HG02870 (cell line): ENCODE results near the gene ADAMTS10.
"Not testable (repeated sequence)": the region's sequence is repeated elsewhere in the genome, so short reads cannot be mapped to it uniquely, and the experiment has no call there.

Experiments used
- ATAC-seq: cut with Tn5 transposase; IDR thresholded peaks from one replicate; pipeline ENCODE4 v1.9.1; 2021; ENCODE audit warnings: mild to moderate bottlenecking, moderate library complexity; ENCODE audit not compliant: unreplicated experiment

The ADAMTS10 gene

DNA sequence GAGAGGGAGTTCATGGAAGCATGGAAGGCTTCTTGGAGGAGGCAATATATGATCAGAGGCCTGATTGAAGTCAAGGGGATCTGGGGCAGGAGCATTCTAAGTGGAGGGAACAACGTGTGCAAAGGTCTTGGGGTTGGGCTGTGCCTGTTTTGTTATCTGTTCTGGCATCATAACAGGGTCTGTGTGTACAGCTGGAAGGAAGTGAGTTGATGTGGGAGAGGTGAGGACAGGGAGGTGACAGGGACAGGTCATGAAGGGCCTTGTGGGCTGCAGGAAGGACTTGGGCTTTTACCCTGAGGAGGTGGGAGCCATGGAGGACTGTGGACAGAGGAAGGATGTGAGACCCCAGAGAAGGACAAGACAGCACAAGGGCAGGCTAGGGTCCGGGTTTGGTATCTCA, 18.7 kb upstream of the ADAMTS10 start:
- no peak for ATAC-seq

DNA sequence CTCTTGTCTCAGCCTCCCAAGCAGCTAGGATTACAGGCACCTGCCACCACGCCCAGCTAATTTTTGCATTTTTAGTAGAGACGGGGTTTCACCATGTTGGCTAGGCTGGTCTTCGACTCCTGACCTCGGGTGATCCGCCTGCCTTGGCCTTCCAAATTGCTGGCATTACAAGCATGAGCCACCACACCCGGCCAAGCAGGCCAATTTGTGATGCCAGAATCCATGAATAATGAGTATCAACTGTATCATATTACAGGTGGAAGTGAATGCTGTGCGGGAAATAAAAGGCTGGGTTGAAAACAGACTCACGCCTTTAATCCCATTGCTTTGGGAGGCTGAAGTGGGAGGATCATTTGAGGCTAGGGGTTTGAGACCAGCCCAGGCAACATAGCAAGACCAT, 16.3 kb upstream of the ADAMTS10 start:
- ATAC-seq = no peak

DNA sequence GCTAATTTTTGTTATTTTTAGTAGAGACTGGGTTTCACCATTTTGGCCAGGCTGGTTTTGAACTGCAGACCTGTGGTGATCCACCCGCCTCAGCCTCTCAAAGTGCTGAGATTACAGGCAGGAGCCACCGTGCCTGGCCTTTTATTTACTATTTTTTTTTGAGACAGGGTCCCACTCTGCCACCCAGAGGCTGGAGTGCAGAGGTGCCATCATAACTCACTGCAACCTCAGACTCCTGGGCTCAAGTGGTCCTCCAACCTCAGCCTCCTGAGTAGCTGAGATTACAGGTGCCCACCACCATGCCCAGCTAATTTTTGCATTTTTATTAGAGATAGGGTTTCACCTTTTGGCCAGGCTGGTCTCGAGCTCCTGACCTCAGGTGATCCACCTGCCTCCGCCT, 12.4 kb upstream of the ADAMTS10 start:
- ATAC-seq = not testable (repeated sequence)

DNA sequence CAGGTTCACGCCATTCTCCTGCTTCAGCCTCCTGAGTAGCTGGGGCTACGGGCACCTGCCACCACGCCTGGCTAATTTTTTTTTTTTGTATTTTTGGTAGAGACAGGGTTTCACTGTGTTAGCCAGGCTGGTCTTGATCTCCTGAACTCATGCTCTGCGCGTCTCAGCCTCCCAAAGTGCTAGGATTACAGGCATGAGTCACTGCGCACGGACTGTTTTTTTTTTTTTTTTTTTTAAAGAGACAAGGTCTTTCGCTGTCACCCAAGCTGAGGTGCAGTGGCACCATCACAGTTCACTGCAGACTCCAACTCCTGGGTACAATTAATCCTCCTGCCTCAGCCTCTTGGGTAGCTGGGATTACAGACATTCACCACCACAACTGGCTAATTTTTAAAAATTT, 8.2 kb upstream of the ADAMTS10 start:
- no peak for ATAC-seq

DNA sequence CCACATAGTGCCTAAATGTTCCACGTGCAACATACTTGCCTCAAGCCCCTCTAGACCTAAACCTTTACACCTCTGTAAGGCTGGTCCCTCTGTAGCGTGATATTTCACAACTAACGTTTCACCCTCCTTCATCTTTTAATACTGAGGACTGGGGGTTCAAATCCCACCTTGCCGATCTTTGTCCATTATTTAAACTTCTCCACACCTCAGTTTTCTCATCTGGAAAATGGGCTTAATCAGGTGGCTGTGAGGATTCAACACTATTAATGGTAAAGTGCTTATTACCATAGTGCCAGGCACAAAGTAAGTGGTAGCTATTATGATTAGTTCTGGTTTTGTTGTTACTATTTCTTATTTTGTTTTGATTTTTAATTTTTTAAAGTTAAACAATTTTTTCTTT, 7.5 kb upstream of the ADAMTS10 start:
- ATAC-seq = no peak

DNA sequence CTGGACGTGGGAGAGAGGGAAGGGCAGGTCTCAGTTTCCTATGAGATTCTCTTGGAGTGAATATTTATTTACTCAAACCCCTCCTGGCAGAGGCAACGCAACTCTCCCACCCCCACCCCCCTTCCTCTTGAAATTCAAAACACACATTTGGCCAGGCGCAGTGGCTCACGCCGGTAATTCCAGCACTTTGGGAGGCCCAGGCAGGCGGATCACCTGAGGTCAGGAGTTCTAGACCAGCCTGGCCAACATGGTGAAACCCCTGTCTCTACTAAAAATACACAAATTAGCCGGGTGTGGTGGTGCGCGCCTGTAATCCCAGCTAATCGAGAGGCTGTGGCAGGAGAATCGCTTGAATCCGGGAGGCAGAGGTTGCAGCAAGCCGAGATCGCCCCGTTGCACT, 6.8 kb upstream of the ADAMTS10 start:
- ATAC-seq = not testable (repeated sequence)

DNA sequence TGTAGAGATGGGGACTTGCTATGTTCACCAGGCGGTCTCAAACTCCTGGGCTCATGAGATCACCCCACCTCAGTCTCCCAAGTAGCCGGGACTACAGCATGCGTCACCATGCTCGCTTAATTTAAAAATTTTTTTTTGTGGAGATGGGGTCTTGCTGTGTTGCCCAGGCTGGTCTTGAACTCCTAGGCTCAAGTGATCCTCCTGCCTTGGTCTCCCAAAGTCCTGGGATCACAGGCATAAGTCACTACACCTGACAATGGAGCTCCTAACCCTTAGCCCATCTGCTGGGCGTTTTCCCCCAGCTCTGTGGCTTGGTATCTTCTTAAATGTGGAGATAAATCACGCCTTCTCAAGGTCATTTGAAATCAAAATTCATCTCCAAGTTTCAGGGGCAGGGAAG, 6.3 kb upstream of the ADAMTS10 start:
- no peak for ATAC-seq

DNA sequence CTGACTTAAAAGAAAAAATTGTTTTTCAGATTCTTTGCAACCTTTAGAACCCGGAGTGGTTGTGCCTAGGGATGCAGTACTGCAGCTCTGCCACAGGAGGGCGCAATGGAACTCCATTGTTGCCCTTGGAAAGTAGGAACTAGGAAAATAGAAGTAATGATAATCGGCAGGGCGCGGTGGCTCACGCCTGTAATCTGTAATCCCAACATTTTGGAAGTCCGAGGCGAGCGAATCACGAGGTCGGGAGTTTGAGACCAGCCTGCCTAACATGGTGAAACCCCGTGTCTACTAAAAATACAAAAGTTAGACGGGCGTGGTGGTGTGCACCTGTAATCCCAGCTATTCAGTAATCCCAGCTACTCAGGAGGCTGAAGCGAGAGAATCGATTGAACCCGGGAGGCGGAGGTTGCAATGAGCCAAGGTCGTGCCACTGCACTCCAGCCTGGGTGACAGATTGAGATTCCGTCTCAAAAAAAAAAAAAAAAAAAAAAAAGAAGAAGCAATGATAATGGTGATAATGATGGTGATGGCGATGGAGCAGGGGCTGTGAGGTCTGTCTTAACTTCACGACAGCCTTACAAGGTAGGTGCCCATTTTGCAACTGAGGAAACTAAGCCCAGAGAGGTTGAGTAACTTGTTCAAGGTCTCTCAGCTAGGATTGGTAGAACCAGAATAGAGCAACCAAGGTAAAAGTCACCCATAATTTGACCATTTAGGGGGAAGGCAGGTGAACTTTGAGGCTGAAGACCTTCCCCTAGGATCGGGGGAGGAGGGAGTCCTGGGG, 5.5 kb upstream of the ADAMTS10 start:
- no peak for ATAC-seq

DNA sequence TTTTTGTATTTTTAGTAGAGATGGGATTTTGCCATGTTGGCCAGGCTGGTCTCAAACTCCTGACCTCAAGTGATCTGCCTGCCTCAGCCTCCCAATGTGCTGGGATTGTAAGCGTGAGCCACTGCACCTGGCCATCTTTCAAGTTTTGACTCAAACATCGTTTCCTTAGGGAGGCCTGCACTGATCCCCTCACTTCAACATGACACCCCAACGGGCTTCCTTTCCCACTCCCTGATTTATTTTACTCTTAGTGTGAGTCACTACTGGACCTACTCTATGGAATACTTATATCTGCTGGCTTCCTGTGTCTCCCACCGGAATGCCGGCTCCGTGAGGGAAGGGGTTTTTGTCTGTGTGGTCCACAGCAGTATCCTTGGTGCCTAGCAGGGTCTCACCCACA, 4.5 kb upstream of the ADAMTS10 start:
- ATAC-seq = no peak

DNA sequence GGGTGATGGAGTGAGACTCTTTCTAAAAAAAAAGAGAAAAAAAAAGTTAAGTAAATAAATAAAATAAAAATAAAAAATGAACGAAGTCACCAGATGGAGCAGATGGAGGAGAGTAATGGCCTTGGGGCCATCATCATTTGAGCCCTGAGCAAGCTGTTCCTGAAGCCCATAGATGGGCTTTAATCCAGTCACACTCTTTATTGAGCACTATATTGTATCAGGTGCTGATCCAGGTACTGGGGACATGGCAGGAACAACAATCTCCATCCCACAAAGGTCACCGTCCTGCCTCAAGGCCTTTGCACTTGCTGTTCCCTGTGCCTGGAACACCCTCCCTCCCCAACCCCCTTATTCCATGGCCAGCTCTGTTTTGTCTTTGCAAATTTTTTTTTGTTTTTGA, 3.9 kb upstream of the ADAMTS10 start:
- ATAC-seq = no peak

DNA sequence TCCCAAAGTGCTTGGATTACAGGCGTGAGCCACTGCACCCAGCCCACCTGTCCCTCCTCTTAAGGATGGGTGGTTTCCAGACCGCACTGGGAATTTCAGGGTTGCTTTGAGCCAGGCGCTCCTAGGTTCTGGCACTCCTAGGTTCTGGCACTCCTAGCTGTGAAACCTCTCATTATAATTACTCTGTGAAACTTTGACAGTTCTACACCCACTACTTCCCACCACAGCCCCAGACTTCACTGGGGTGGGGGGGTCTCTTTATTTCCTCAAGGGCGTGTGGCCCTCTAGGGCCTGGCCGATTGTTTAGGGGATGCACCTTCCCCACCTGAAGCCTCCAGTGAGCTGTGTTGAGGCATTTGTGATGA, 2.3 kb upstream of the ADAMTS10 start:
- no peak for ATAC-seq

DNA sequence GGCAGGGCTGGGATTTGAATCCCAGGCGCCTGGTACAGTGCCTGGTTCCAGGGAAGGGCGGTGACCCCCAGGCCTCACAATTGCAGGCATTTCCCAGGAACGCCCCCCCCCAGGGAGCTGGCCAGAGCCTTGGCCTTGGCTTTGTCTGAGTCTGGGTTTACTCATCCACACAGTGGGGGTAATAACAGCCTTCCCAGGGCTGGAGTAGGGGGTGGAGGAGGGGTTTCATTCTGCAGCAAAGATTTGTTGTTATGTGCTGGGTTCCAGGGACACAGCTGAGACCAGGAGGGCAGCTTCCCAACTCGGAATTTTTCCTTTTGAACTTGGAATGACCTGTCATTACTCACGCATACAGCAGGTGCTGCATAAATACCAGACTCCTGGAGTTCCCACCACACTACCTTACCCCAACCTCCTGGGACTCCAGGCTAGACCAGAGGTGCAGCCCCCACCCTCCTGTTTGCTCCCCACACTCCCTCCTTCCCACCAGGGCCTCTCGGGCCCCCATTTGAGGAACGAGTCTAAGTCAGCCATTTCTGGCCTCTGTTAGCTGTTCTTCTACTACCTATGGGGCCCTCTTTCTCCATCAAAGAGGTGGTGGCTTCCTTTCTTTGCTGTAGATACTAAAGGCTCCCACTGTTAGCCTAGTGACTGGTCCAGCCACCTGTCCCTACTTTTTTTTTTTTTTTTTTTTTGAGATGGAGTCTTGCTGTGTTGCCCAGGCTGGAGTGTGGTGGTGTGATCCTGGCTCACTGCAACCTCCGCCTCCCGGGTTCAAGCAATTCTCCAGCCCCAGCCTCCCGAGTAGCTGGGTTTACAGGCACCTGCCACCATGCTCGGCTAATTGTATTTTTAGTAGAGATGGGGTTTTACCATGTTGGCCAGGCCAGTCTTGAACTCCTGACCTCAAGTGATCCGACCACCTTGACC, 1.6 kb upstream of the ADAMTS10 start:
- no peak for ATAC-seq

DNA sequence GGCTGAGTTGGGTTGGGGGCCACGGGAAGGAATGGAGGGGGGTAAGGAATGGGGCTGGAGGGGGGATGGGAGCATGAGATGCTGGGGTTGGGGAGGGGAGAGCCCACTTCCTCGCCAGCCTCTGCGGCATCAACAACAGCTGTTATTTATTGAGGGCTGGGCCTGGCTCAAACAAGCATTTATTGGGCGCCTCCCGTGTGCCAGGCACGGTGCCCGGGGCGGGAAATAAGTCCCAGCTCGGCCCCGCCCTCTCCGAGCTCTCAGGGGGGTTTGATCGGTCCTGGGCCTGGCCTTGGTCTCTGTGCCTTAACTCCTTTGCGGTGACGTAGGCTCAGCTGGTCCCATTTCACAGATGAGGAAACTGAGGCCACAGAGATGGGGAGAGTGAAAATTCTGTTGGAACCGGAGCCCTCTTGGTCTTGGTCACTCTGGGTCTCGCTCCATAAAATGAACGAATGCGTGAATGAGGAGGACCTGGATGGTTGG, 919 bp upstream of the ADAMTS10 start:
- no peak for ATAC-seq

DNA sequence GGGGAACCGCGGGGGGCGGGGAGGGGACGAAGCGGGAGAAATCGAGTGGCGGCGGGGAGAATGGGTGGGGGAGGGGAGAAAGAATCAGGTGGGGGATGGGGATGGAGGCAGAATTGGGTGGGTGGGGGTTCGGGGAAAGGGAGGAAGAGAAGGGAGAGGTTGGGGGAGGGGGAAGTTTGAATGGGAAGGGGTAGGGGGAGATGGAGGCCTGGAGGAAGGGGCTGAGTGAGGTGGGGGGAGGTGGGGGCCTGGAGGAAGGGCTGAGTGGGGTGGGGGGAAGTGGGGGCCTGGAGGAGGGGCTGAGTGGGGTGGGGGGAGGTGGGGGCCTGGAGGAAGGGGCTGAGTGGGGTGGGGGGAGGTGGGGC, 403 bp upstream of the ADAMTS10 start:
- ATAC-seq = no peak

DNA sequence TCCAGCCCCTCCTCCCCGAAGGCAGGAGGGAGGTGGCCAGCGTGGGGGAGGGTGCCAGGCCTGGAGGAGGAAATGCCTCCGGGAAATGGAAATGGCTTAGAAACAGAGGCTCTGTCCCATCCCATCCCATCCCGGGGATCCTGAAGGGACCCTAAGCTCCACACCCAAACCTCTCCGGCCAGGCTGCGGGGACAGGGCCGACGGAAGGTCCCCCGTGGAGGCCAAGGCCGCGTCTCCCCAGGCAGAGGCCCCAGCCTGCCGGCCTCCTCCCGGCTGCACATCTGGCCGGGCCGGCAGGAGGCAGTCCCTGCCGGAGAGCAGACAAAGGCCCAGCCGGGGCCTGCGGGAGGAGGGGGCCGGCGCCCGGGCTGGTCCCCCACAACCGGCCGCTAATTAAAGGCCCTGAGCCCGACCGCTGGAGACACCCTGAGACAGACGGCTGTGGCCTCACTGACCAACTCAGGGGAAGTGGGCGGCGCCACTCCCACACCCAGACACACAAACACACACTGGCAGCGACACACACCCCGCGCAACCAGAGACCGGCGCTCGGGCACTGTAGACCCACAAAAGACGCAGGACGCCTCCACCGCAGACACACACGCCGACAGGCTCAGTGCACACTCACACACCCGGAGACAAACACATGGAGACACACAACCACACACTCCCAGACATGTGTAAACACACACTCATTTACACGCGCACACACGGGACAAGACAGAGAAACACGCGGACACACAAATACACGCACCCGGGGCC, 1.1 kb downstream of the ADAMTS10 start:
- ATAC-seq = no peak

DNA sequence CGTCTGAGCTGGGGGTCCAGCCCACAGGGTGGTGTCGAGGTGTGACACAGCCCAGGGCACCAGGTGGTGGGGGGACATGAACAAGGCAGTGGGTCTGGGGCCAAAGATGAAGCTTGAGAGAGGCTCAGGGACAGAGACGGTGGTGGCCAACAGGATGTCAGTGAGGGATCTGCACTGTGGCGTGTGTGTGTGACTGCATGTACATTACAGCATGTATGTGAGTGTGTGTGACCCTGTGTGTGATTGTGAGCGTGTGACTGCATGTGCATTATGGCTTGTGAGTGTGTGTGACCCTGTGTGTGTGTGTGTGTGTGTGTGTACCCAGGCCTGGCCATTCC, 1.6 kb downstream of the ADAMTS10 start:
- no peak for ATAC-seq

DNA sequence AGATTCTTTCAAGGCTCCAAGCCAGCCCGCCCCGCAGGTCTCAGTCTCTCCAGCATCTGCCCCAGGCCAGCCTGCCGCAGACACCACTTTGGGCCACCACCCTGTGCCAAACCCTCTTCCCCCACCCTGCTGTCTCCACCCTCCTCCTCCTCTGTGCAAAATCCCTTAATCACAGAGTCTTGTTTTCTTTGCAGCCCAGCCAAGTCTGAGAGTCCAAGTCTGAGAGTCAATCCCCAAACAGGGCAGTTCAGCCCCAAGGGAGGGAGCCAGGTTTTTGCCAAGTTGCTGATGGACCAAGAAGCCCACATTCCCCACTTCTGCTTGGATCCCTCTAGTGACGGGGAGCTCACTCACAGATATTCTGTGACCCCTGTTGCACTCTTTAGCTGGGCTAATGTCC, 3.1 kb downstream of the ADAMTS10 start:
- no peak for ATAC-seq

DNA sequence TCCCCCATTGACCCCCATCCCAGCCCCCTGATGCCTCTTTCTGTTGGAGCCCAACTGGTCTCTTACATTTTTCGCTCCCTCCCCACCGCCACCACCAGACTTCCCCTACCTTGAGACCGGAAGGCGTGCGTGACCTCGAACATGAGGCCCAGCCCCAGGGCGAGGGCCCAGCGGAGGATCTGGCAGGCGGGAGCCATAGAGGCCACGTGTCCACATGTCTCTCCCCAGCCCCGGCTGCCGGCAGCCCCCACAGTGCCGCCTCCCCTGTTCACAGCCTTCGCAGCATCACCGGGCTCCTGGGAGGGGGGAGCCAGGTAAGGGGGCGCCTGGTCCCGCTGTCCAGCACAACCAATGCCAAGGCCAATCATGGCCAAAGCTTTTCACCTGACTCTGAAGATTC, 5.0 kb downstream of the ADAMTS10 start:
- no peak for ATAC-seq

DNA sequence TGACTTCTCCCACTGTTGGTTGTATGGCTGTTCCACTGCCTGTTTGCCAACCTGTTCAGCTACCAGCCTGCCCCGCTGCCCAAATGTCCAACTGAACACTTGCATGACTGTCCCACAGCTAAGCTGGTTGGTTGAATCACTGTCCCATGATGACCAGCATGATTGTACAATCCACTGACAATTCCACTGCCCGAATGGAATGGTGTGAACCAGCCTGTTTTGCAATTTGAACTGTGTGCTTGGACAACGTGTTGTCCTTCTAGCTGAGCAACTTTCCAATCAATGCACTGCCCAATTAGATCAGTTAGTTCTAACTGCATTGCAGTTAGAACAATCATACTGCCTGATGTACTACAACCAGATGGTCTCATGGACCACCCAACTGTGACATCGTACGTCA, 8.7 kb downstream of the ADAMTS10 start:
- ATAC-seq = no peak

DNA sequence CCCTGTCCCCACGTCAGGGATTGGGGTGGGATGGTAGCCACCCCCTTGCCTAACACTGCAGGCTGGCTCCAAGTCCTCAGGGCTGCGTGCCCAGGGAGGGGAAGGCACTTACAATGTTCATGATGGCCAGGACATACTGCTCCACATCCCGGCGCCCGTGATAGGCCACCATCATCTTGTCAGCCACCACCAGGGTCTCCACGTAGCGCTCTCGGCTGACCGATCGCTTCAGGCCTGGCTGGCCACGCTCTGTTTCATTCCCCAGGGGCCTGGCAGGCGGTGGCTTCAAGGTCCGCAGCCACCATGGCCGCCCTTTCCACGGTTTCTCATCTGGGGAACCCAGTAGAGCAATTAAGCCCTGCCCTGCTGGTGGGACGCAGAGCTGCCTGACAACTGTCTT, 9.7 kb downstream of the ADAMTS10 start:
- no peak for ATAC-seq

DNA sequence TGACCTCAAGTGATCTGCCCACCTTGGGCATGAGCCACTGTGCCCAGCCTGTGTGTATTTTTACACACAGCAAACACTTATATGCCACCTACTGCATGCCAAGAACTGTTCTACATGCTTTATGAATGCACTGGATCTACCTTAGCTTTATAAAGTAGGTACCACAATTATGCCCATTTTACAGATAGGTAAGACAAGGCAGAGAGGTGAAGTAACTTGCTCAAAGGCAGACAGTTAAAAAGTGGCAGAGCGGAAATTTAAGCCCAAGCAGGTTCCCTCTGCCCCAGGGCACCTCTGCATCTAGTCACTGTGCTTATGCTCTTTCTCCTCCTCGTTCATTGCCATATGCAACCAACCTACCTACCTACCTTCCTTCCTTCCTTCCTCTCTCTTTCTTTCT, 10.5 kb downstream of the ADAMTS10 start:
- ATAC-seq = no peak

DNA sequence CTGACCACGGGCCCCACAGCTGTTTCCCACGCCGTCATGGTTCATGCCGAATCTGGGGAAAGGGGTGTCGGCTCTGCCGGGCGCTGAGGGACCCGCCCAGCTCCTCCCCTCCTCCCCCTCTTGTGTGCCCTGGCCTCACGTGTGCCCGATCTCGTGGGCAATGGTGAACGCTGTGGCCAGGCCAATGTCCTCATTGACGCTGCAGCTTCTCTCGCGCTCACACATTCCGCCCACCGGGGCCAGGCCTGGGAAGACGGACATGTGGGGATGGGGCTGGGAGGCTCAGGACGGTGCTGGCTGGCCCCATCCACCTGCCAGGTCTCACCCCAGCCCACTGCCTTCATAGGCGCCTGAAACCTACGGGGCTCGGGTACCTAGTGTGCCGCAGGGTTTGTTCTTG, 14.3 kb downstream of the ADAMTS10 start:
- ATAC-seq = no peak
